KMS-11 (cell line): Measurements from ENCODE around the gene TDRD7.
A peak's percentile ranks its signal among the peaks of the same experiment; 100 is the strongest.

Experiments used
- H2AFZ ChIP-seq: fragments of 200-600 bp; sonication (generic); 2 replicates; pipeline ENCODE4 v1.6.1; 2016; ENCODE audit warnings: antibody characterized with exemption, mixed run types, low read depth
- H3K27ac ChIP-seq: fragments of 200-600 bp; sonication (generic); 2 replicates; pipeline ENCODE4 v1.6.1; 2016; ENCODE audit warnings: mild to moderate bottlenecking, mixed run types
- H3K27me3 ChIP-seq: fragments of 200-600 bp; sonication (generic); 2 replicates; pipeline ENCODE4 v1.6.1; 2017; ENCODE audit warnings: mild to moderate bottlenecking, low read depth, mixed run types, moderate library complexity; ENCODE audit not compliant: insufficient read depth
- H3K36me3 ChIP-seq: fragments of 200-600 bp; sonication (generic); 2 replicates; pipeline ENCODE4 v1.6.1; 2017; ENCODE audit warnings: mild to moderate bottlenecking, mixed run types; ENCODE audit not compliant: insufficient read depth
- H3K4me1 ChIP-seq: fragments of 200-600 bp; sonication (generic); 2 replicates; pipeline ENCODE4 v1.6.1; 2016; ENCODE audit warnings: mild to moderate bottlenecking, low read depth, mixed run types; ENCODE audit not compliant: poor library complexity, severe bottlenecking
- H3K4me2 ChIP-seq: fragments of 200-600 bp; sonication (generic); 2 replicates; pipeline ENCODE4 v1.7.0; 2016; ENCODE audit warnings: mild to moderate bottlenecking, mixed run types
- H3K4me3 ChIP-seq: fragments of 200-600 bp; sonication (generic); IDR thresholded peaks from 2 replicates; pipeline ENCODE4 v1.6.1; 2017; ENCODE audit warnings: low read depth, low read length, mixed read lengths; ENCODE audit not compliant: insufficient read depth
- H3K79me2 ChIP-seq: fragments of 200-600 bp; sonication (generic); 2 replicates; pipeline ENCODE4 v1.6.1; 2016; ENCODE audit warnings: low read depth, mixed run types; ENCODE audit not compliant: insufficient read depth
- H3K9ac ChIP-seq: fragments of 200-600 bp; sonication (generic); 2 replicates; pipeline ENCODE4 v1.6.1; 2016; ENCODE audit warnings: mild to moderate bottlenecking, mixed run types
- H4K20me1 ChIP-seq: fragments of 200-600 bp; sonication (generic); 2 replicates; pipeline ENCODE4 v1.6.1; 2016; ENCODE audit warnings: mild to moderate bottlenecking, mixed run types; ENCODE audit not compliant: insufficient read depth
- CTCF ChIP-seq: fragments of 200-600 bp; sonication (generic); conservative IDR thresholded peaks from 2 replicates; pipeline ENCODE4 v1.6.1; 2017; ENCODE audit warnings: low read depth, mild to moderate bottlenecking, antibody characterized with exemption, low read length, moderate library complexity, mixed read lengths

Gene TDRD7

GRCh38 chr9:97473717-97474116 is 61.8 kb downstream of the TDRD7 start:
- Histone ChIP-seq H3K9ac (no peak overlapping the region), H3K36me3 (no peaks in the 10 kb centered on the region), H3K4me3 (no peak overlapping the region), H3K4me2 (no peak overlapping the region), H3K27ac (no peak overlapping the region), H3K79me2 (no peaks in the 10 kb centered on the region), H4K20me1 (no peaks in the 10 kb centered on the region), H2AFZ (no peak overlapping the region), H3K4me1 (peaks cover 35% of the 10 kb centered on the region), H3K27me3 (no peaks in the 10 kb centered on the region)
- TF ChIP-seq CTCF = no peak

- TF ChIP-seq CTCF = no peak
- no peaks in the 10 kb centered on the region for H3K79me2 ChIP-seq
- H3K27ac ChIP-seq = no peak overlapping the region
- H3K36me3 ChIP-seq = no peaks in the 10 kb centered on the region
- peaks cover 35% of the 10 kb centered on the region for H3K4me1 ChIP-seq
- no peak overlapping the region for H3K9ac ChIP-seq
- no peak overlapping the region for H3K4me3 ChIP-seq
- no peaks in the 10 kb centered on the region for H3K27me3 ChIP-seq
- no peak overlapping the region for H2AFZ ChIP-seq
- H4K20me1 ChIP-seq = no peaks in the 10 kb centered on the region
- no peak overlapping the region for H3K4me2 ChIP-seq
Observed at GRCh38 chr9:97474372-97474925, 62.6 kb downstream of the TDRD7 start.

- Histone ChIP-seq H3K9ac (no peak overlapping the region), H3K4me2 (no peak overlapping the region), H3K36me3 (no peaks in the 10 kb centered on the region), H3K4me1 (peaks cover 35% of the 10 kb centered on the region), H2AFZ (no peak overlapping the region), H3K4me3 (no peak overlapping the region), H3K79me2 (no peaks in the 10 kb centered on the region), H4K20me1 (no peaks in the 10 kb centered on the region), H3K27ac (no peak overlapping the region), H3K27me3 (no peaks in the 10 kb centered on the region)
- TF ChIP-seq CTCF = no peak
Observed at GRCh38 chr9:97475059-97475458, 63.2 kb downstream of the TDRD7 start.

GRCh38 chr9:97478301-97478981 is 66.5 kb downstream of the TDRD7 start:
- H2AFZ ChIP-seq = no peak overlapping the region
- H3K9ac ChIP-seq = no peak overlapping the region
- H3K27ac ChIP-seq = peak overlapping the region; percentile 34
- H3K4me2 ChIP-seq = peak overlapping the region; percentile 96
- H3K4me3 ChIP-seq = no peak overlapping the region
- no peaks in the 10 kb centered on the region for H3K27me3 ChIP-seq
- no peak for TF ChIP-seq CTCF
- H3K4me1 ChIP-seq = peaks cover 49% of the 10 kb centered on the region
- peaks cover 4% of the 10 kb centered on the region; the same call in 1 of the 2 replicates for H3K36me3 ChIP-seq
- no peaks in the 10 kb centered on the region for H4K20me1 ChIP-seq
- H3K79me2 ChIP-seq = no peaks in the 10 kb centered on the region
